ENCODE results near the gene TBL1X.

TBL1X gene

GRCh38 chrX:9668537-9668936, 203.7 kb downstream of the TBL1X start:
- DNase-seq (no peak), ATAC-seq (no peak)

- DNase-seq (no peak), ATAC-seq (no peak)
Measured at GRCh38 chrX:9670136-9670814, 205.4 kb downstream of the TBL1X start.

GRCh38 chrX:9671998-9672397, 207.1 kb downstream of the TBL1X start:
- DNase-seq (no peak), ATAC-seq (no peak)

- ATAC-seq (no peak), DNase-seq (no peak)
Measured at GRCh38 chrX:9676306-9676705, 211.4 kb downstream of the TBL1X start.

GRCh38 chrX:9676738-9677097, 211.9 kb downstream of the TBL1X start:
- DNase-seq (no peak), ATAC-seq (no peak)

GRCh38 chrX:9677098-9677739, 212.4 kb downstream of the TBL1X start:
- DNase-seq (peak; percentile 4), ATAC-seq (peak; percentile 97)

- DNase-seq: no peak
- no peak for ATAC-seq
Measured at GRCh38 chrX:9678215-9678965, 213.5 kb downstream of the TBL1X start.

GRCh38 chrX:9681011-9681410, 216.2 kb downstream of the TBL1X start:
- ATAC-seq: no peak
- DNase-seq: no peak

- ATAC-seq (no peak), DNase-seq (no peak)
Measured at GRCh38 chrX:9681422-9681821, 216.6 kb downstream of the TBL1X start.

GRCh38 chrX:9682456-9682855, 217.6 kb downstream of the TBL1X start:
- no peak for DNase-seq

GRCh38 chrX:9682861-9683260, 218.0 kb downstream of the TBL1X start:
- ATAC-seq: no peak
- no peak for DNase-seq

More at GRCh38 chrX:9682456-9682855, 217.6 kb downstream of the TBL1X start:
- ATAC-seq: no peak

- DNase-seq (no peak), ATAC-seq (no peak)
Measured at GRCh38 chrX:9683350-9683749, 218.5 kb downstream of the TBL1X start.

GRCh38 chrX:9687899-9688298, 223.0 kb downstream of the TBL1X start:
- ATAC-seq (no peak), DNase-seq (no peak)

GRCh38 chrX:9688833-9689232, 224.0 kb downstream of the TBL1X start:
- DNase-seq (no peak), ATAC-seq (no peak)

- ATAC-seq: no peak
- no peak for DNase-seq
Measured at GRCh38 chrX:9690046-9690445, 225.2 kb downstream of the TBL1X start.

GRCh38 chrX:9693307-9694001, 228.6 kb downstream of the TBL1X start:
- ATAC-seq (no peak), DNase-seq (no peak)

GRCh38 chrX:9698576-9698975, 233.7 kb downstream of the TBL1X start:
- DNase-seq: no peak
- no peak for ATAC-seq

GRCh38 chrX:9700555-9700954, 235.7 kb downstream of the TBL1X start:
- no peak for ATAC-seq

GRCh38 chrX:9701790-9702189, 236.9 kb downstream of the TBL1X start:
- DNase-seq (no peak), ATAC-seq (no peak)

More at GRCh38 chrX:9700555-9700954, 235.7 kb downstream of the TBL1X start:
- DNase-seq: no peak

- ATAC-seq: no peak
- DNase-seq: no peak
Measured at GRCh38 chrX:9703406-9703805, 238.5 kb downstream of the TBL1X start.

- no peak for DNase-seq
- no peak for ATAC-seq
Measured at GRCh38 chrX:9704876-9705465, 240.1 kb downstream of the TBL1X start.

- ATAC-seq: no peak
- DNase-seq: no peak
Measured at GRCh38 chrX:9706421-9706820, 241.6 kb downstream of the TBL1X start.
